Measurements from ENCODE around the gene CAMK2D.

Gene CAMK2D

GRCh38 chr4:113447769-113448168, 313.8 kb downstream of the CAMK2D start:
- H3K27ac ChIP-seq (ENCODE audit: low read length): no peak overlapping the region
- no peaks in the 10 kb centered on the region for H3K9me2 ChIP-seq (replicated peaks; ENCODE audit: insufficient read depth, low read length)
- H3K4me3 ChIP-seq (ENCODE audit: low read length): no peak overlapping the region
- no peaks in the 10 kb centered on the region for H3F3A ChIP-seq (ENCODE audit: insufficient read depth, low read length)
- no peaks in the 10 kb centered on the region for H3K9me3 ChIP-seq (replicated peaks; ENCODE audit: insufficient read depth, low read length)
- H4K20me1 ChIP-seq (ENCODE audit: insufficient read depth, low read length): no peaks in the 10 kb centered on the region
- H2AFZ ChIP-seq (ENCODE audit: low read length): no peak overlapping the region
- H3K79me2 ChIP-seq (ENCODE audit: low read length): no peaks in the 10 kb centered on the region
- TF ChIP-seq CTCF (IDR thresholded peaks at IDR 0.05; ENCODE audit: low read length): no peak
- TF ChIP-seq EZH2phosphoT487 (IDR thresholded peaks at IDR 0.05; ENCODE audit: low read length): no peak
- TF ChIP-seq EZH2 (optimal IDR thresholded peaks at IDR 0.05; ENCODE audit: low read depth, low read length): no peak
- H3K36me3 ChIP-seq (replicated peaks; ENCODE audit: insufficient read depth, low read length): no peaks in the 10 kb centered on the region
- DNase-seq: peak; percentile 49
- 0 out of 2 replicates have a peak, but pooled peaks cover 5% of the 10 kb centered on the region for H3K4me1 ChIP-seq (ENCODE audit: low read length)
- H3K27me3 ChIP-seq (replicated peaks; ENCODE audit: insufficient read depth, low read length): no peaks in the 10 kb centered on the region
- H3K4me2 ChIP-seq (ENCODE audit: low read depth, low read length): no peak overlapping the region
- H3K9ac ChIP-seq (ENCODE audit: low read length): no peak overlapping the region

- TF ChIP-seq EZH2 (optimal IDR thresholded peaks at IDR 0.05; ENCODE audit: low read depth, low read length) (no peak), EZH2phosphoT487 (IDR thresholded peaks at IDR 0.05; ENCODE audit: low read length) (no peak), CTCF (IDR thresholded peaks at IDR 0.05; ENCODE audit: low read length) (no peak)
- Histone ChIP-seq H3K36me3 (replicated peaks; ENCODE audit: insufficient read depth, low read length) (no peaks in the 10 kb centered on the region), H3K27ac (ENCODE audit: low read length) (no peak overlapping the region)
Measured at GRCh38 chr4:113447061-113447460, 314.5 kb downstream of the CAMK2D start.

GRCh38 chr4:113446019-113446418, 315.5 kb downstream of the CAMK2D start:
- H4K20me1 ChIP-seq (ENCODE audit: insufficient read depth, low read length): no peaks in the 10 kb centered on the region
- no peaks in the 10 kb centered on the region for H3F3A ChIP-seq (ENCODE audit: insufficient read depth, low read length)
- no peaks in the 10 kb centered on the region for H3K9me3 ChIP-seq (replicated peaks; ENCODE audit: insufficient read depth, low read length)
- no peak overlapping the region for H3K4me3 ChIP-seq (ENCODE audit: low read length)
- no peak overlapping the region for H2AFZ ChIP-seq (ENCODE audit: low read length)
- H3K9ac ChIP-seq (ENCODE audit: low read length): no peak overlapping the region
- no peaks in the 10 kb centered on the region for H3K79me2 ChIP-seq (ENCODE audit: low read length)
- H3K4me1 ChIP-seq (ENCODE audit: low read length): 0 out of 2 replicates have a peak, but pooled peaks cover 5% of the 10 kb centered on the region
- no peak for TF ChIP-seq EZH2phosphoT487 (IDR thresholded peaks at IDR 0.05; ENCODE audit: low read length)
- no peak for TF ChIP-seq EZH2 (optimal IDR thresholded peaks at IDR 0.05; ENCODE audit: low read depth, low read length)
- no peak for TF ChIP-seq CTCF (IDR thresholded peaks at IDR 0.05; ENCODE audit: low read length)
- DNase-seq: no peak
- no peak overlapping the region for H3K4me2 ChIP-seq (ENCODE audit: low read depth, low read length)
- H3K27ac ChIP-seq (ENCODE audit: low read length): no peak overlapping the region
- no peaks in the 10 kb centered on the region for H3K27me3 ChIP-seq (replicated peaks; ENCODE audit: insufficient read depth, low read length)
- no peaks in the 10 kb centered on the region for H3K9me2 ChIP-seq (replicated peaks; ENCODE audit: insufficient read depth, low read length)
- no peaks in the 10 kb centered on the region for H3K36me3 ChIP-seq (replicated peaks; ENCODE audit: insufficient read depth, low read length)

More at GRCh38 chr4:113447061-113447460, 314.5 kb downstream of the CAMK2D start:
- Histone ChIP-seq H3K79me2 (ENCODE audit: low read length) (no peaks in the 10 kb centered on the region), H3K27me3 (replicated peaks; ENCODE audit: insufficient read depth, low read length) (no peaks in the 10 kb centered on the region), H3K9ac (ENCODE audit: low read length) (no peak overlapping the region), H3F3A (ENCODE audit: insufficient read depth, low read length) (no peaks in the 10 kb centered on the region), H2AFZ (ENCODE audit: low read length) (no peak overlapping the region), H3K4me3 (ENCODE audit: low read length) (no peak overlapping the region), H3K9me2 (replicated peaks; ENCODE audit: insufficient read depth, low read length) (no peaks in the 10 kb centered on the region), H4K20me1 (ENCODE audit: insufficient read depth, low read length) (no peaks in the 10 kb centered on the region), H3K9me3 (replicated peaks; ENCODE audit: insufficient read depth, low read length) (no peaks in the 10 kb centered on the region), H3K4me1 (ENCODE audit: low read length) (0 out of 2 replicates have a peak, but pooled peaks cover 5% of the 10 kb centered on the region), H3K4me2 (ENCODE audit: low read depth, low read length) (no peak overlapping the region)
- DNase-seq: no peak
